GM12801 (cell line): ENCODE measurements around the gene KIF22.

Source experiments
- TF ChIP-seq, protein P1 (sequence below): IDR thresholded peaks from one replicate; pipeline ENCODE4 v1.5.1; 2011; ENCODE audit warnings: control low read depth; ENCODE audit not compliant: insufficient read length; ENCODE audit errors: extremely low read depth

The KIF22 gene

GRCh38 chr16:29745853-29746345, 44.7 kb upstream of the KIF22 start, which contains the start of gene C16orf54:
Gene C16orf54, minus strand, starts transcription at chr16:29745990. Its CDS starts 1,039 bp downstream, at chr16:29744951.
- TF ChIP-seq, protein P1, sequence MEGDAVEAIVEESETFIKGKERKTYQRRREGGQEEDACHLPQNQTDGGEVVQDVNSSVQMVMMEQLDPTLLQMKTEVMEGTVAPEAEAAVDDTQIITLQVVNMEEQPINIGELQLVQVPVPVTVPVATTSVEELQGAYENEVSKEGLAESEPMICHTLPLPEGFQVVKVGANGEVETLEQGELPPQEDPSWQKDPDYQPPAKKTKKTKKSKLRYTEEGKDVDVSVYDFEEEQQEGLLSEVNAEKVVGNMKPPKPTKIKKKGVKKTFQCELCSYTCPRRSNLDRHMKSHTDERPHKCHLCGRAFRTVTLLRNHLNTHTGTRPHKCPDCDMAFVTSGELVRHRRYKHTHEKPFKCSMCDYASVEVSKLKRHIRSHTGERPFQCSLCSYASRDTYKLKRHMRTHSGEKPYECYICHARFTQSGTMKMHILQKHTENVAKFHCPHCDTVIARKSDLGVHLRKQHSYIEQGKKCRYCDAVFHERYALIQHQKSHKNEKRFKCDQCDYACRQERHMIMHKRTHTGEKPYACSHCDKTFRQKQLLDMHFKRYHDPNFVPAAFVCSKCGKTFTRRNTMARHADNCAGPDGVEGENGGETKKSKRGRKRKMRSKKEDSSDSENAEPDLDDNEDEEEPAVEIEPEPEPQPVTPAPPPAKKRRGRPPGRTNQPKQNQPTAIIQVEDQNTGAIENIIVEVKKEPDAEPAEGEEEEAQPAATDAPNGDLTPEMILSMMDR, result no peak

GRCh38 chr16:29747947-29748759, 42.4 kb upstream of the KIF22 start:
- TF ChIP-seq, protein P1, result no peak

GRCh38 chr16:29753516-29753915, 37.0 kb upstream of the KIF22 start:
- TF ChIP-seq, protein P1, result no peak

DNA sequence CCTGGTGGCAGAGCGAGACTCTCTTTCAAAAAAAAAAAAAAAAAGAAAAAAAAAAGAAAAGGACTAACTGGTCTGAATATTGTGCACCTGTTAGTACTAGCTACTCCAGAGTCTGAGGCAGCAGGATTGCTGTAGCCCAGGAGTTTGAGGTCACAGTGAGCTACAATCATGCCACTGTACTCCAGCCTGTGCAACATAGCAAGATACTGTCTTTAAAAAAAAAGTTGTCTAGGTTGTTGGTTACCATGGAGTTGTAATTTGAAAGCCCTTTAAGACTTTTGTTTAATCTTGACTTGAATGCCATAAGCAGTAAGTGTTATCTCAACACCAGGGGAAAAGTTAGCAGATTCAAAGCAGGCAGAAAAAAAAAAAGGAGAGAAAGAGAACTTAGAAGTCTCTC, 33.9 kb upstream of the KIF22 start:
- TF ChIP-seq, protein P1, result no peak

DNA sequence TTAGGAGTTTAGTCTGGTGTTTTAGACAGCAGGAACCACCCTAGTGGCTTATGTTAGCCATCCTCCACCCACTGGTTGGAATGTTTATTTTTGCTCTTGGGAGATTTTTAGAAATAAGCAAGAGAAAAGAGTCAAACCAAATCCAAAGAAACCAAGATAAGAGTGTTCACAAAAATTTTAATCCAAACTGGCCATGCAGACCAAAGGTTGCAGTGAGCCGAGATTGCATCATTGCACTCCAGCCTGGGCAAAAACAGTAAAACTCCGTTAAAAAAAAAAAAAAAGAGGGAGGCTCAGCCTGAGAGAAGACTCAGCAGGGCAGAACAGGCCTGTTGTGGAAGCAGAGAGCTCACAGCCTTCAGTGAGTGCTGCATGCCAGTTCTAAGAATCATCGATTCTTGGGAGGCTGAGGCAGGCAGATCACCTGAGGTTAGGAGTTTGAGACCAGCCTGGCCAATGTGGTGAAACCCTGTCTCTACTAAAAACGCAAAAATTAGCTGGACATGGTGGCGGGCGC, 32.5 kb upstream of the KIF22 start:
- TF ChIP-seq, protein P1, result no peak

- TF ChIP-seq, protein P1, result no peak
Observed at GRCh38 chr16:29760567-29761279, 29.8 kb upstream of the KIF22 start.

DNA sequence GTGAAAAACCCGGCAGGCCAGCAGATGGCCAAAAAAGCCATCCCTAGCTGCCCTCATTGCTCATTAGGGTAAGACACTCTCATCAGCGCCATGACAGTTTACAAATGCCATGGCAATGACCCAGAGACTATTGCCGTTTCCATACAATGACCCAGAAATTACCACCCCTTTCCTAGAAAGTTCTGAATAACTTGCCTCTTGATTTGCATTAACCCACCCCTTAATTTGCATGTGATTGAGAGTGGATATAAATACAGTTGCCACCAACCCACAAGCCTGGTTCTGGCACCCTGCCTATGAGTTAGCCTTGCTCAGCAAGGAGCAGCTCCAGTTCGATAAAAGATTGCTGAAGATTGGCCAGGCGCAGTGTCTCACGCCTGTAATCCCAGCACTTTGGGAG, 28.7 kb upstream of the KIF22 start:
- TF ChIP-seq, protein P1, result no peak
